Measurements from ENCODE around the gene POGZ.
"Not testable (repeated sequence)": the region's sequence is repeated elsewhere in the genome, so short reads cannot be mapped to it uniquely, and the experiment has no call there.

The POGZ gene

DNA sequence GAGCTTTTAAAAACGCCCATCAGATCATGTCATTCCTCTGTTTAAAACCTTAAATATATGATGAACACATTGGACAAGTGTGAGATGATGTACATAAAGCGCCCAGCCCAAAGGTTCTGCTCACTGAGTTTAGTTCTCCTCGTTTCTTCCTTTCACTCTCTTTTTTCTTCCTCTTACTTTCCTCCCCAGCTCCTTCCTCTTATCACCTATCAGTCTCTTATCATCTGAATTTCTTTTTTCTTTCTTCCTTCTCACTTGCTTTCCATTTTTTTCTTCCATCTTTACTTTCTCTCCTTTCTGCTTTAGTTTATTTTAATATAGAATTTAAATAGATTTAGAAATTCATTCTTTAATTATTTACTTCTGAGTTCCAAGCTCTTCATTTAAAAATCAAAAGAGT lies 17.8 kb upstream of the POGZ start:
- DNase-seq = no peak

DNA sequence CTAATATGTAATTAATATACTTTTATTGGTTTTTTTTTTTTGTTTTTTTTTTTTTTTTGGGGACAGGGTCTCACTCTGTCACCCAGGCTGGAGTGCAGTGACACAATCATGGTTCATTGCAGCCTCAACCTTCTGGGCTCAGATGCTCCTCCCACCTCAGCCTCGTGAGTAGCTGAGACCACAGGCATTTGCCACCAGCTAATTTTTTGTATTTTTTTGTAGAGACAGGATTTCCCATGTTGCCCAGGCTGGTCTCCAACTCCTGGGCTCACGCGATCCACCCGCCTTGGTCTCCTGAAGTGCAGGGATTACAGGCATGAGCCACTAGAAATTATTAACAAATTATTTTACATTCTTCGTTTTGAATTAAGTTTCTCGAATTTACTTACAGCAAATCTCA lies 16.8 kb upstream of the POGZ start:
- DNase-seq = no peak

DNA sequence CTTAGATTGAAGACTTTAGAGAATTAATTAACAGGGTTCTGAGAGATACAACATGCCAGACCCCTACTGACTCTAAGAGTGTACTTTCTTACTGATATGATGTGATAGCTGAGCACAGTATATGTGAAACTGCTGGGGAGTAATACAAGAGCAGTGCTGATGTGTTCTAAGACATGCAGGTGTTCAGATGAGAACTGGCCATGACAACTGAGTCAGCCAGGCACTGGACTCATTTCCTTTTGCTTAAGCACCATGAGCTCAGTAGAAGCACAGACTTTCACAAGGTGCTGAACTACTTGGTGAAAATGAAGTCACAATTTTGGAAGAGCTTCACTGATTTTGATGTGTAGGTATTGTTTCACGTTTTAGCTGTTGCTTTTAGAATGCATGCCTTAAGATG lies 15.9 kb upstream of the POGZ start:
- DNase-seq = no peak

DNA sequence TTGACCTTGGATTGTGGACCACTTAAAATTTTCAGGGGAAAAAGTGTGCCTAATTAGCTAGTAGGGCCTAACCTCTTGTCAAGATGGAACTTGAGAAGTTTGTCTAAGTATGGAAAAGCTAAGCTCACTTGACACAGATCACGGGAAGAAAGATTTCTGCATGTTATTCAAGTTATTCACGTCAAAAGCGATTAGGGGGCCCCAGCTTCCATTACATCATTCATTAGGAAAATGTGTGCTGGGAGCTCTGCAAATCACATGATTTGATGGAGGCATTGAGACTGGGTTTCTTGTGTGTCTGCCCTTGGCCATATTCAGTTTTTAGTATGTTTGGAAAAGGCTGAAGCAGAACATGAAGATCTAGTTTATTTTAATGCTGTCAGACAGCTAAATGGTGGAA lies 15.5 kb upstream of the POGZ start:
- no peak for DNase-seq

DNA sequence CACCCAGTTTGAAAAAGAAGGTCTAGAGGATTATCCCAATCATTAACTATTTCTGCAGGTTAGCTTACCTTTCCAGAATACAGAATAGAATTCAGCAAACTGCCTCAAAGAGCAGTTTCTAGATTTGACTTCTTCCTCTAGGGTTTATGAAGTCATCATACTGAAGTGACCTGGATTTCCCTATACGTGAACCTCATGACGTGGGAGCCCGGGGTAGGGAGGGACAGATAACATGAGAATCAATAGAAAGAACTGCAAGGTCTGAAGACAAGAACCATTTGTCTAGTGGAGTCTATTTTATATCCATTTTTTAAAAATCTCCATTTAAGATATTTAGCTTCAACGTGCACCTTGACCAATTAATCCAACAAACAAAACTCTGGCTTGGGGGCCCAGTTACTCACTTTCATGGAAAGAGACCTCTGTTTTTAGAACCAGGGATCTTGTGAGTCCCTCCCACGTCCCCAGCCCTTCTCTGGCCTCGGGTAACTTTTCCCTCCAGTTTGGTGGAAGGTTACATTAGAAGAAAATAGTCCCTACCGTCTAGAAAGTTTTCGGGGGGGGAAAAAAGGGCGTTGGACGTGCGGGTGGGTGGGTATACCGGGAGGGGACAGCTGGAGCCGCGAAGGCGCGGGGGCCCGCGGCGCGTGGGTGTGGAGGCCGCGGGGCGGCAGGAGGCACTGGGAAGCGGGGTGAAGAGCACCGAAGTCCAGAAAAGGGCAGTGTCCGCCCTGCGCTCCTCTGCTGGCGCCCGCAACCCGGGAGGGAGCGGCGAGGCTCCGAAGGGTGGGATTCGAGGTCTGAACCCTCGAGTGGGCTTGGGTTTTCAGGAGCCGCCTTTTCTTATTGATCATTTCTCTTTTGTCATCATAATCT lies 13.8 kb upstream of the POGZ start:
- no peak for DNase-seq

DNA sequence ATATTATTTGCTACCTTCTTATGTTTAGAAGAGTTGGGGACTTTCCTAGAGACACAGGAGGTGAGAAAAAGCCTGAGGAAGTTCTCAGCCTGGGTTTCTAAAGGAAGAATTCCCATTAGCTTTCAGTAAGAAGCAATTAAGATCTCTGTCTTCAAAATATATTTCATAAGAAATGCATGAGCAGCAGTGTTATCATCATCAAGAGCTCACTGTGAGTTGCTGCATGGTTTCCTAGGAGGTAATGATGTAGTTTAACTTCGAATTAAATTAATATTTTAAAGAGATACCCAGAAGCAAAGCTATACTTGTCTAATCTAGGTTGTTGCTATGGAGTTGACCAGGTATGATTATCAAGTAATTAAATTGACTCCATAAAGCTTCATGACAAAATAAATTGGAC lies 5.7 kb upstream of the POGZ start:
- no peak for DNase-seq

DNA sequence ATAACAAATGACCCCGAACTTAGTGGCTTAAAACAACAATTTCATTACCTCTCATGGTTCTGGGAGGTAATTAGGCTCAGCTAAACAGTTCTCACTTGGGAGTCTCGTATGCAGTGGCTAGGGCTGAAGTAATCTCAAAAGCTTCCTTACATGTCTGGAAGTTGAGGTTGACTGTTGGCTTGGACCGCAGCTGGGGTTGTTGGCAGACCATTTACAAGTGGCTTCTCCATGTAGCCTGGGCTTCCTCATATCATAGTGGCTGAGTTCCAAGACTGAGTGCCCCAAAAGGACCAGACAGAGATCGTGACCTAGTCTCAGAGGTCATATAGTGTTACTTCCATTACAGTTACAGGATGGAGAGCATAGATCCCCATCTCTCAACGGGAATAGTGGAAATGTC lies 2.4 kb upstream of the POGZ start:
- peak; percentile 17 for DNase-seq

DNA sequence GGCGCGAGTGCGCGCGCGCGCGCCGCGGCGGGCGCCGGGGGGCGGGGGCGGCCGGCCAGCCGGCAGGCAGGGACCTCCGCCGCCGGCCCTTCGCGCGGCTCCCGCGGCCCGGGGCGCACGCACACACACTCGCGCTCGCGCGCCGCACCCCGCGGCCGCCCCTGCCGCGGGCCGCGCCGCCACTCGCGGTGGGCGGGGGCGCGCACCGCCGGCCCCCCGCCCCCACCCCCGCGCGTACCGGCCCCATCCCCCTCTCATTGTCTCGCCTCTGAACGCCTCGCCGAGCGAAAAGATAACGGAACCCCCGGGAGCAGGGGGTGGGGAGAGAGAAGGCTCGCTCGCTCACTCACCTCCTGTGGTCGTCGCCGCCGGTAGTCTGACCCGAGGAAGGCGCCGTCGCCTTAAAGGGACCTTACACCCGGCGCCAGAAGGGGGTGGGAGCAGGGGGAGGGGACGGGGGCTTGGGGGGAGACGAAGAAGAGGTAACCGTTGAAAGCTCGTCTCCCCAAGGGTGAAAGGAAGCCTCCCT lies 428 bp downstream of the POGZ start:
- DNase-seq = peak; percentile 33

DNA sequence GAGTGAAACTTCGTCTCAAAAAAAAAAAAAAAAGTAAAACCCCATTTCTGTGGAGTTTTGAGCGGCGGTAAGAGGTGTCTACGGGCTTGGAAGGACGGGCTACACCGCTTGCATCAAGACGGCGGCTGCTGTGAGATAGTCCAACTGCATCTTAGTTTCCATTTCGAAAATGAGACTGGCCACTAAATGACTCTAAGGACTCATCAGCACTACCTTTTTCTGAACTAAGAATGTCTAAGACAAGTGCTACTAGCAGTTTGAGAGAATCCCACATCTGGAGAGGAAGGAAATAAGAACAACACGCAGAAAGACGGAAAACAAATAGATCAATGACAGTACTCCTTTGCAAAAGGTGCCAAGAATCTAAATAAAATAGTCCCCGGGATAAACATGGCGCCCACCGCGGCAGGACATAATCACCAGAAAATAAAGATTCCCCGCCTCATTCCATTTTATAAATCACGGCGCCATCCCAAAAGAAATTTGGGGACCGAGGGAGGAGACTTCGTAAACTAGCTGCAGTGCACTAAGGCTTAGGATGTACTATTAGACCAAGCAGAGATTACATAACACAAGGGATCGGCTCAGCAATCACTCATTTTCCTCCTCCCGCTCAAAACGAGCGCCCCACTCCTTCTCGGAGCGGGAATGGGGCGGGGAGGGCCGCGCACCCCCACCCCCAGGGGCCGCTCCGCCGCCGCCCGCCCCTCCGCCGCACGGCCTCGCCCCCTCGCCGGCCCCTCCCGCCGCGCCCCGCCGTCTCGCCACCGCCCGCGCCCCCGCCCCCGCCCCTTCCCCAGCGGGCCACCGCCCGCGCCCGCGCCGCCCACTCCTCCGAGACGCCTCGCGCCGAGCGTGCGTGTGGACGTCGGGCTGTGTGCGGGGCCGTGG lies 1.1 kb downstream of the POGZ start:
- DNase-seq = peak; percentile 80

DNA sequence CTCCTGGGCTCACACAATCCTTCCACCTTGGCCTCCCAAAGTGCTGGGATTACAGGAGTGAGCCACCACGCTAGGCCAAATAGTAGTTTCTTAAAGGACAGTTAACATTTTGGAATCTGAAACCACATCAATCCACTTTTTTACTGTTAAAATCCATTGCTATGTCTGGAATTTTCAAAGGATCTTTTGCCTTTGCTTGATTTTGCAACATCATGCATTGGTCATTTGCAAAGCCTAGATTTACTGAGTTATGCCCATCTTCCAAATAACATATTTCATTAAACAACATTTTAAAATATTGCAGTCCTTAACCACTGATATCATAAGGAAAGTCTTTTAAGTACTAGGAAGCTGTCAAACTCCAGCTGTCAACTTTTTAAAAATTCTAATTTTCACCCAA lies 3.3 kb downstream of the POGZ start:
- DNase-seq = no peak

DNA sequence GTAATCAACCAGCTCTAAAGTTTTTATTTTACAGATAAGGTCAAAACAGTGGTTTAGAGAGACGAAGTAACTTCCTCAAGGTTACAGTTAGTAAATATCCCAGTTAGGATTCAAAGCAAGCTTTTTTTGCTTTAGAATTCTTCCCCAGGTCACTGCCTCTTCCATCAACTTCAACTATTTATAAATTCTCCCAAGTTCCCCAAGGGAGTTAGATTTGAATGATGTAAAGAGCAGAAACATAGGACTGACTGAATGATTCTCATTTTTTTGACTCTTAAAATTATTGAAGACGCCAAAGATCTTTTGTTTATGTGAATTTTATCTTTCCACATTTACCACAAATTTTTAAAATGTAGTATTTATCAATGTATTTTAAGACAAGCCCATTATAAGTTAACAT lies 4.1 kb downstream of the POGZ start:
- no peak for DNase-seq

DNA sequence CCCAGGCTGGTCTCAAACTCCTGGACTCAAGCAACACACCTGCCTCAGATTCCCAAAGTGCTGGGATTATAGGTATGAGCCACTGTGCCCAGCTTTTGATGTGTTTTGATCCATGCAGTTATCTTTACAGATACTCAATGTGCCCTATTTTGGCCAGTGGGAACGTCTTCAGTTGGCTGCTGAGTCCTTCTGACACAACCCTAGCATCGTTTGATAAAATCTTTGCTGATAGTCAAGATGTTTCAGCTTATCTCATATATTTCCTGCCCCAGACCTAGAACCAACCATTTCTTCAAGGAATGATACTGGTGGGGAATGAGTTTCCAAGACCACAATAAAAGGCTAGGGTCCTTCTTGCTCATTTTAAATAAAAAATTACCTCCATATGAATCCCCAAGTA lies 11.6 kb downstream of the POGZ start:
- DNase-seq = no peak

DNA sequence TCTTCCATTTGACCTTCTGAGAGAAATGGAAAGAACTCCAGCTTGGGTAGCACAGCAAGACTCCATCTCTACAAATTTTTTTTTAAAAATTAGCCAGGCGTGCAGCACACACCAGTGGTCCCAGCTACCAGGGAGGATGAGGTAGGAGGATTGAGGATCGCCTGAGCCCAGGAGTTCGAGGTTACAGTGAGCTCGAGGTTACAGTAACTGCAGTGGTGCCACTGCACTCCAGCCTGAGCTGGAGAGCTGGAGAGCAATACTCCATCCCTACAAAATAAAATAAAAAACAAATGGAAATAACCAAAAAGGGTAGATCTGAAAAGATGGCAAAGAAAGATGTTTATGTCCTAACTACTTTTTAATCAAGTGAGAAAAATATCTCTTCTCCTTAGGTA lies 14.5 kb downstream of the POGZ start:
- DNase-seq = no peak

DNA sequence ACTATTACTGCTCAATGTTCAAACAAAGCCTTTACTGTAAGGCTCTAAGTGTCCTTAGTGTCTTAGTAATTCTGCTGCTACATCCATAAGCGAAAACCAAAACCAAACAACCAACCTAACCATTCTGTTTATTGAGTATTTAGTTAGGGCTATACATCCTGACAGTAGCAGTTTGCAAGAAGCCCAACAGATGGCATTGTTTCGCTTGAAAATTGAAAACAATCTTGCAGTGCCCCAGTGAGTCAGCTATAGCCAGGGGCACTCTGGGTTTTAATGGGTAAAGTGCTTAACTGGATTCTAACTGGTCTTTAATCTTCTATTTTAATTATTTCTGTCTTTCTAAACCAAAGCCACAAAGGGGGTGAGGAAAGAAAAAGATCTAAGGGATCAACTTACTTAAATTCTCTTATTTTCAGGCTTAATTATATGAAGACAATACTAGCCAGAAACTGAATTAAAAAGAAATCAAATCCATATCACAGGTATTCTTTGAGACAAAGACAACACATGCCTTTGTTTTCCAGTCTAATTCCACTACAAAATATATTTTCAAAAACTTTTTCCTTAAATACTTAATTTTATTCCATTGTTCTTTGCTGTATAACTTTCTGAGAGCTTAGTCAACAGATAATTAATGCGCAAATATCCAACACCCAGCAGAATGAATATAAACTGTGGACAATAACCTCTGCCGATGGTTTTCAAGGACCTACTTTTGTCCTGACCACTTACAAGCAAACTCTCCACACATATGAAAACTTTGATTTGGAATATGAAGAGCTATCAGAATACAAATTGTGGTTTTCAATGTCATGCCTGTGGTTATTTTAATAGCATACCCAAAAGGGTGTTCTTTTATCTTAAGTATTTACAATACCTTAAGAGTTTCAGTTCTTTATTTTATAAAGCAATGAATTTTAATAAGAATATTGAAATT lies 15.2 kb downstream of the POGZ start:
- peak; percentile 73 for DNase-seq

DNA sequence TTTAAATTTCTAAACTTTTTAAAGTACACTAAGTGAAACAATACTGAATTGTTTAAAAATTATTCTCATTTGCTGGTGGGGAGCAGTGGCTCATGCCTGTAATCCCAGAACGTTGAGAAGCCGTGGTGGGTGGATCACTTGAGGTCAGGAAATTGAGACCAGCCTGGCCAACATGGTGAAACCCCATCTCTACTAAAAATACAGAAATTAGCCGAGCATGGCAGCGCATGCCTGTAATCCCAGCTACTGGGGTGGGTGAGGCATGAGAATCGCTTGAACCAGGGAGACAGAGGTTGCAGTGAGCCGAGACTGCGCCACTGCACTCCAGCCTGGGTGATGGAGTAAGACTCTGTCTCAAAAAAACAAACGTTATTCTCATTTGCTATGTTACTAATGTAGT lies 21.9 kb downstream of the POGZ start:
- not testable (repeated sequence) for DNase-seq

DNA sequence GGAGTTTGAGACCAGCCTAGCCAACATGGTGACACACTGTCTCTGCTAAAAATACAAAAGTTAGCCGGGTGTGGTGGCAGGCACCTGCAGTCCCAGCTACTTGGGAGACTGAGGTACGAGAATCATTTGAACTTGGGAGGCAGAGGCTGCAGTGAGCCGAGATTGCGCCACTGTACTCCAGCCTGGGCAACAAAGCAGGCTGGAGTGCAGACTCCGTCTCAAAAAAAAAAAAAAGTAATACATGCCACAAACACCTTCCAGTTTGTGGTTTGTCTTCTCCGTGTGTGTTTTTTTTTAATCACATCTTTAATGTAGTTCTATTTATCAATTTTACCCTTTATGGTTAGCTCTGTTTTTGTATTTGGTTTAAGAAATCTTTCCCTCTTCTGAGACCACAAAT lies 22.3 kb downstream of the POGZ start:
- no peak for DNase-seq

DNA sequence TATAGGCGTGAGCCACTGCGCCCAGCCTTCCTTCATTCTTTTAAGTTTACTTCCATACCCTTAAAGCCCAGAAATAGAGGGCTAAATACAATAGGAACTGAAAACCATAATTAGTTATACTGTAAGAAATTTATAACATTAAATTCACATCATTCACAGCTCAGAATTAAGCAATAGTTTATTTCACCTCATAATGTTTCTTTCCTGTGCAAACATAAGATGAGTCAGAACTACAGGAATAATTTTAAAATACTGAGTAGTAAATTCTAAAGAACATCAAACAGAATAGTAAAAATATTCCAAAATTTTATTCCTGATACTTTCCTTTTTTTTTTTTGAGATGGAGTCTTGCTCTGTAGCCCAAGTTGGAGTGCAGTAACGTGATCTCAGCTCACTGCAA lies 24.1 kb downstream of the POGZ start:
- no peak for DNase-seq

DNA sequence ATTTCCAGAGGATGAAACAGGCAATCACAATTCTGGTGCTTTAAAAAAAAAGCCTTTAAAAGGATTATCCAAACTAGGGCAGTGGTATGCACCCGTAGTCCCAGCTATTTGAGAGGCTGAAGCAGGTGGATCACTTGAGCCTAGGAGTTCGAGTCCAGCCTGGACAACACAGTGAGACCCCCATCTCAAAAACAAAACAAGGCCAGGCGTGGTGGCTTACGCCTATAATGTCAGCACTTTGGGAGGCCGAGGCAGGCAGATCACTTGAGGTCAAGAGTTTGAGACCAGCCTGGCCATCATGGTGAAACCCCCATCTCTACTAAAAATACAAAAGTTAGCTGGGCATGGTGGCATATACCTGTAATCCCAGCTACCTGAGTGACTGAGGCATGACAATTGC lies 25.5 kb downstream of the POGZ start:
- not testable (repeated sequence) for DNase-seq

DNA sequence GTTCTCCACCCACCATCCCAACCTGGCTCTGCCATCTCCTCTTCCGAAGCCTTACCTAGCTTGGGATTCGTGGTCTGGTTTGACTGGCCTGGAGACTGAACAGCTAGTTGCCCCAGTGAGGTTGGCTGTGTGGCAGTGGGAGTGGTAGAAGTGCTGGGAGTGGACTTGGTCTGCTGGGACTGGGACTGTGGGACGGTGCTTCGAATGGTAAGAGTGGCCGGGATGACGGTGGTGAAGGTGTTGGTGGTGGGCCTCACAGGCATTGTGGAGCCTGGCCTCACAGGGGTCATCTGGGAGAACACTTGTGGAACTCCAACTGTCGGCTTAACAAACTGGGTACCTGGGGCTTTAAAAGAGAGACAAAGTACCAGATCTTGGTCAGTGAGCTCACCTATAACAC lies 31.2 kb downstream of the POGZ start:
- no peak for DNase-seq

DNA sequence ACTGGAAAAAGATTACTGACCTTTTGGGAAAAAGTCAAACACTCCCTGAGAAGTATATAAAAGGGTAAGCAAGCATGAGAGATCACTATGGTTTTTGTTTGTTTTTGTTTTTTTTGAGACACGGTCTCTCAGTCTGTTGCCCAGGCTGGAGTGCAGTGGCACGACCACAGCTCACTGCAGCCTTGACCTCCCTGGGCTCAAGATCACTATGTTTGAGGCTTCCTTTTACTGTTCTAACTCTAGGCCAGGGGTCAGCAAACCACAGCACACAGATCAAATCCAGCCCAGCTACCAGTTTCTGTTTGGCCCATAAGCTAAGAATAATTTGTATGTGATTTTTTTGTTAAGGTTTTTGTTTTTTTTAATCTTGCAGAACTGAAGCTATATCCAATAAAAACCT lies 34.2 kb downstream of the POGZ start:
- DNase-seq = no peak

DNA sequence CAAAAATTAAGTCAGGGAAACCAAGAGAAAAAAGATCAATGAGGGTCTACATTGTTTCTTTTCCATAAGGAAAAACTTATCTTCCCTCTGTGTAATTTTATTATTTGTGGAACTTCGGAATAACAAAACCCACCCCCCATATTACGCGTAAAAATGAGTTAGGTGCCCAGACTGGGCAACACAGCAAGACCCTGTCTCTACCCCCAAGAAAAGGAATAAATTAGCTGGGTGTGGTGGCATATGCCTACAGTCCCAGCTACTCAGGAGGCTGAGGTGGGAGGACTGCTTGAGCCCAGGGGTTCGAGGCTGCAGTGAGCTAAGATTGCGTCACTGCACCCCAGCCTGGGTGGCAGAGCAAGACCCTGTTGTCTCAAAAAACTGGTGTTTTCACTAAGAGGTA lies 39.5 kb downstream of the POGZ start:
- DNase-seq = no peak

DNA sequence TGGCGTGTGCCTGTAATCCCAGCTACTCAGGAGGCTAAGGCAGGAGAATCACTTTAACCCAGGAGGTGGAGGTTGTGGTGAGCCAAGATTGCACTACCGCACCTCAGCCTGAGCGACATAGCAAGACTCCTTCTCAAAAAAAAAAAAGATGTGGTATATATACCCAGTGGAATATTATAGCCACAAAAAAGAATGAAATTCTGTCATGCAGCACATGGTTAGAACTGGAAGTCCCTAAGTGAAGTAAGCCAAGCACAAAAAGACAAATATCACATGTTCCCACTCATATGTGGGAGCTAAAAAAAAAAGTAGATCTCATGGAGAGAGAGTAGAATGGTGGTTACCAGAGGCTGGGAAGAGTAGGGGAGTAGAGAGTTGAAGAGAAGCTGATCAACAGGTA lies 41.2 kb downstream of the POGZ start:
- DNase-seq = no peak

DNA sequence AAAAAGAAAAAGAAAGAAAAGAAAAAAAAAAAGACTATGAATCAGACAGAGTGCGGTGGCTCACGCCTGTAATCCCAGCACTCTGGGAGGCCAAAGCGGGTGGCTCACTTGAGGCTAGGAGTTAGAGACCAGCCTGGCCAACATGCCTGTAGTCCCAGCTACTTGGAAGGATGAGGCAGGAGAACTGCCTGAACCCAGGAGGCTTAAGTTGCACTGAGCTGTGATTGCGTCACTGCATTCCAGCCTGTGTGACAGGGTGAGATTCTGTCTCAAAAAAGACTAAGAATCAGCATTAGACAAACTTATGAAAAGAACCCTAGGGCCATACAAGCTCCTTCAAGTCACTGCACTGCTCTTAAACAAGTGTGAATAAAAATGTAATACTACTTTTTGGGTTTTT lies 43.1 kb downstream of the POGZ start:
- DNase-seq = no peak

All from DMS79 treated with DMSO at 0.1 percent for 48 hours (cell line).